ENCODE data around the gene SRC.

The SRC gene

GRCh38 chr20:37345339-37346235 lies at the start of gene SRC:
Gene SRC, plus strand, starts transcription at chr20:37346140. Its CDS starts 38,014 bp downstream, at chr20:37384154.
- DNase-seq (ENCODE audit: low read depth in 3 of 3), result peak in 2 of 3 experiments; percentile 5 to 49

- no peak for DNase-seq (ENCODE audit: low read depth in 3 of 3)
Measured at GRCh38 chr20:37296371-37296770, 49.6 kb upstream of the SRC start.

- no peak for DNase-seq (ENCODE audit: low read depth in 3 of 3)
Measured at GRCh38 chr20:37297066-37297736, 48.7 kb upstream of the SRC start.

GRCh38 chr20:37298190-37298939 lies 47.6 kb upstream of the SRC start:
- no peak for DNase-seq (ENCODE audit: low read depth in 3 of 3)

GRCh38 chr20:37299718-37300528 lies 46.0 kb upstream of the SRC start:
- no peak for DNase-seq (ENCODE audit: low read depth in 3 of 3)

- no peak for DNase-seq (ENCODE audit: low read depth in 3 of 3)
Measured at GRCh38 chr20:37301120-37301519, 44.8 kb upstream of the SRC start.

GRCh38 chr20:37301558-37301957 lies 44.4 kb upstream of the SRC start:
- no peak for DNase-seq (ENCODE audit: low read depth in 3 of 3)

GRCh38 chr20:37302981-37303380 lies 43.0 kb upstream of the SRC start:
- no peak for DNase-seq (ENCODE audit: low read depth in 3 of 3)

GRCh38 chr20:37303637-37304036 lies 42.3 kb upstream of the SRC start:
- DNase-seq (ENCODE audit: low read depth in 3 of 3), result no peak

- DNase-seq (ENCODE audit: low read depth in 3 of 3), result no peak
Measured at GRCh38 chr20:37305079-37305478, 40.9 kb upstream of the SRC start.

GRCh38 chr20:37305839-37306238 lies 40.1 kb upstream of the SRC start:
- no peak for DNase-seq (ENCODE audit: low read depth in 3 of 3)

GRCh38 chr20:37308086-37309050 lies 37.6 kb upstream of the SRC start:
- no peak for DNase-seq (ENCODE audit: low read depth in 3 of 3)

- DNase-seq (ENCODE audit: low read depth in 3 of 3), result no peak
Measured at GRCh38 chr20:37309290-37309689, 36.6 kb upstream of the SRC start.

GRCh38 chr20:37309936-37310590 lies 35.9 kb upstream of the SRC start:
- DNase-seq (ENCODE audit: low read depth in 3 of 3), result no peak

GRCh38 chr20:37310951-37311350 lies 35.0 kb upstream of the SRC start:
- DNase-seq (ENCODE audit: low read depth in 3 of 3), result no peak

- DNase-seq (ENCODE audit: low read depth in 3 of 3), result no peak
Measured at GRCh38 chr20:37311710-37312355, 34.1 kb upstream of the SRC start.

GRCh38 chr20:37313546-37314091 lies 32.3 kb upstream of the SRC start:
- no peak for DNase-seq (ENCODE audit: low read depth in 3 of 3)

GRCh38 chr20:37314099-37314498 lies 31.8 kb upstream of the SRC start:
- DNase-seq (ENCODE audit: low read depth in 3 of 3), result no peak

- DNase-seq (ENCODE audit: low read depth in 3 of 3), result no peak
Measured at GRCh38 chr20:37314617-37315016, 31.3 kb upstream of the SRC start.

Data from stimulated activated CD4-positive, alpha-beta T cell treated with anti-CD3 and anti-CD28 coated beads, TNF-alpha, amount 100 ng/mL, for 24 hours (primary cell).